NCI-H2107 treated with DMSO at 0.1 percent for 48 hours (cell line): Measurements from ENCODE around the gene DISC1.
A peak's percentile ranks its signal among the peaks of the same experiment; 100 is the strongest.
"Not testable (repeated sequence)": the region's sequence is repeated elsewhere in the genome, so short reads cannot be mapped to it uniquely, and the experiment has no call there.

Experiments used
- DNase-seq: peaks from one replicate; lab custom pipeline; 2025; ENCODE audit not compliant: unreplicated experiment; lab: John Stamatoyannopoulos, UW

The DISC1 gene

GRCh38 chr1:231872461-231872910 is 245.9 kb downstream of the DISC1 start:
- DNase-seq: no peak

- no peak for DNase-seq
Observed at GRCh38 chr1:231878737-231879136, 252.1 kb downstream of the DISC1 start.

DNA sequence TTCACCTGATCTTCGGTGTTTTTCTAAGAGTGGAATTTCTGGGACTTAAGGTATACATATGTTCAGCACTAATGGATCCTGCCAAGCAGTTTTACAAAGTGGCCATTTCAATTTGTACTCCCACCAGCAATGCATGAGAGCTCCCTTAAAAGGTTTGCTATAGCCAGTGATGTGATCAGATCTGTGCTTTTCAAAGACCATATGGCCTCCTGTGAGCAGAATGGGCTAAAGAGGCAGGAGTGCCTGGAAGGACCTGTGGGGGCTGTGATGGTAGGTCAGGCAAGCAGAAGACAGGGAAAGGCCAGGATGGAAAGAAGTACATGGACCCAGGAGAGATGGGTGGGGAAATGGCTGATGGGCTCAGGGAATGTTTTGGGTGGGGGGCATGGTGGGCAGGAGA is 252.7 kb downstream of the DISC1 start:
- DNase-seq: no peak

GRCh38 chr1:231882333-231882732 is 255.7 kb downstream of the DISC1 start:
- DNase-seq: no peak

DNA sequence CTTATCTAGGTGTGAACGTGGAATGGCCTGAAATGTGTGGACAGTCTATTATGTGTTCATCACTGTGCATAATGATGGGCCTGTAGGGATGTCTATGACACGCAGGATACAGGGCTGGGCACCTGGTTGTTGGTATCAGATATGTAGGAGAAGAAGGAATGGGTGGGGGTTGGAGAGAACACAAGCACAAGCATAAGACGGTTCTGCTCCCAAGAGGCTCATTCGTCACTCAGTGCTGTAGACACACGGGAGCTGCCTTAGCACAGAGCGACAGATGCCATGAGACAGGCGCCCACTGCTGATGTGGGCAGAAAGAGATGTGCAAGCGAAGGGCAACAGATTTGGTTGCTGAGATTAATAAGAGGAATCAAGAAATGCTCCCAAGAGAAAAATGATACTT is 256.2 kb downstream of the DISC1 start:
- no peak for DNase-seq

DNA sequence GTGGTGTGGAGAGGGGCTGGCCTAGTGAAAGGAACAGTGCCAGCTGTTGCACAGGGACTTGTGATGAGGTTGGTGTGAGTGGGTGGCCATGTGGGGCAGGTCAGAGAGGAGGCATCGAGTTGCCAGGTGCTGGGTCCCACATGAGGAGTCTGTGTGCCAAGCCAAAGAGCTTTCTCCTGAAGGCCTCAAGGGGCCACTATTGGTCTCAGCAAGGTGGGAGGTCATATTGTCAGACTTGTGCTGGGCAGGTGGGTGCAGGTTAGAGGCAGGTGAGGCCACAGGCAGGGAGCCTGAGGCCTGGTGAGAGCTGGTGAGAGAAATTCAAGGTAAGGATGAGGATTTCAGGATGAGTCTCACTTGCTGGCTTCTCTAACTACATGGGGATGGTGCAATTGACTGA is 256.8 kb downstream of the DISC1 start:
- DNase-seq: no peak

GRCh38 chr1:231885209-231885854 is 258.7 kb downstream of the DISC1 start:
- DNase-seq: no peak

DNA sequence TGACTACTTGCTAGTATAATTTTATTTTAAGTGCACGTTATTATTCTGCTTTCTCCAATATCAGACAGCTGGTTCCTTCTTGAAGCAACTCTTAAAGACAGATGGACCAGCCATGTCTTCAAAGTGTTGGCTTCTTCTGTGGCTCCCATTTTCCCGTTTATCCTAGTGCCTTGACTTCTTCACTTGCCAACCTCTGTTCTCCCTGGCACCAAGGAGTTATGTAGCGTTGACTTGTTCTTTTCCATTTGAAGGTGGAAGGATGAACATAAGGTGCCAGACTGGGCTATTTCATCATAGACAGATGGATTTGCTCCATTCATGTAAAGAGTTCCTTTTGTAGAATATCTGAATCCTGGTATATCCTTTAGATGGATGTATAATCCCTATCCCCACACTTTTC is 260.6 kb downstream of the DISC1 start:
- DNase-seq: no peak

DNA sequence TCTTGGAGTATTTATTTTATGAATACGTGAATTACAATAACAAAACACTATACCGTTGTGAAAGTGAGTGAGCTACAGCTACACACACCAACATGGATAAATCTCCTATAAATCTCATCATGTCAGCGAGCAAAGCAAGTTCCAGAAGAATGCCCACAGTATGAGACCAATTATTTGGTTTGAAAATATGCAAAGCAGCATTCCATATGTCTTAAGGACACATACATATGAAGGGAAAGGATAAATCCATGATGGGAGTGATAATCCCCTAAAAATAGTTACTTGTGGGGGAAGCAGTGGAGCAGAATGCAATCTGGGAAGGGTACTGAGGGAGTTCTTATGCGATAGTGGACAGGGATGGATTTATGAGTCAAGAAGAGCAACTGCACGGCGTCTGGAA is 261.3 kb downstream of the DISC1 start:
- no peak for DNase-seq

- no peak for DNase-seq
Observed at GRCh38 chr1:231890791-231891190, 264.2 kb downstream of the DISC1 start.

DNA sequence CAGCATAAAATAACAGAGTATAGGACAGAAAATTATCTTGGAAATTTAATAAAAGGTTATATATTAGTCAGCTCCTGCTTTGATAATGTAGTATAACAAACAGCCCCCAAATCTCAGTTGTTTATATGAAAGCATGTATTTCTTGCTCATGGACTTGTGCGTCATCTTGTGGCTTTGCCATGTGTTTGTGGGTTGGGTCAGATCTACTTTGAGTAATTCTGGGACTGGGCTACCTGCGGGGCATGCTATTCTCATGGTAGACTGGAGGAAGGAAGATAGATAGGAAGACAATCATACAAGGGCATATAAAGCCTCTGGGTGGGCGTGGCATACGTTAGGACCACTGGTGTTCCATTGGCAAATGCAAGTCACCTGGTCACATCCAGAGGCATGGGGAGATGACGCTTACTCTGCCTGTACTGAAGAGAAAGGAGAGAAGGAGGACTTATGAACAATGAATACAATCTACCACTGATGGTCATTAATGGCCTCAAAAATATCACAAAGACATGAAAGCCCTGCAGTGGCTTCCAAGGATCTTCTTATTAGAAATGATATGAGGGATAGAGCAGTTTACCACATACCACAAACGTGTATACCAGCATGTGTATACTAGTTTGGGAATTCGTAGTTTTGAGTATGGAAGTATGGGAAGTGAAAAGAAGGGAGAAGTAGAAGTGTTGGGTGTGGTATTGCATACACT is 267.0 kb downstream of the DISC1 start:
- no peak for DNase-seq

DNA sequence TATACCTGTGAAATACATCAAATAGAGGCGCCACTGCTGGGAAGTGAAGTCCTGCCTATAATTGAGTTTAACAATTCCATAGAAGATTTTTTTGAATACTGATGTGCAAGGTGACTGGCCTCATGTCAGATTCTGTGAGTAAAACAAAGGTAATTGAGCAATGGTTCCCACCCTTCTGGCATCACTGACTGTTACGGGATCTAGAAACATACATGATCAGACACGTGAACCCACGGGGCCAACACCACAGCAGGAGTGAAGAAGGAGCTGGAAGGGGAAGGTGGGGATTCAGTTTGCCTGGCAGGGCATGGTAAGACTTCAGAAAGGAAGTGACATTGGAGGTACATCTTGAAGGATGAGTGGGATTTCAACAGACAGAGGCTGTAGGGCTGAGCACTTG is 270.2 kb downstream of the DISC1 start:
- DNase-seq: no peak

GRCh38 chr1:231899046-231899445 is 272.5 kb downstream of the DISC1 start:
- DNase-seq: no peak

DNA sequence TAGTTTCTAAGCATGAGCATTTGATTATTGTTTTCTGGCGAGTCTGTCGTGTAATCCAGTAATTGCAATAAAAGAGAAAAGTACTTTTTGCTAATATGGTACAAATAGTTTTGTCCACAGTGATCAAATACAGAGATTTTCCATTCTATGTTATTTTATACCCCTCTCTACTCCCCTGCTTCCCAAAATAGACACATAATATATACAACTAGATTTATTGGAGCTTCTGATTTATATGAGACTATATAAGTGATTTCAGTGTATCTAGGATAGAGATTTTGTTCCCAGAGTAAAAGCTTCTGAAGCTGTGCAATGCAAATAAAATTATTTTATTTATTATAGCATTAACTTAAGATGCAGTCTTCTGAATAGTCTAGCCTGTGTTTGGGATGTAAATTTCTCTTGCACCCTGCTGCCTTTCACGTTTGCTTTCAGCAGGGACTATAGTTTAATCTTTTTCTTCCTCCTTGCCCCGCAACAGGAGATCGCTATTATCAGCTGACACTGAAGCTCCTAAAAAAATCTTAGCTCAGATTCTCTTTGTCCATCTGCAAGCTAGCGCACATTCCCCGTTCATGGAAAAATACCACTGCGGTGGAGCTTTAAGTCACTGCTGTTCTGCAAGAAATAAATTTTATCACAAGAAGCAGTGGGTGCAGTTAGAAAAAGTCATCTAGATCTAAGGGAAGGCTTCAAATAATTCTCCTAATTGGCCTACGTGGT is 273.3 kb downstream of the DISC1 start:
- DNase-seq: no peak

DNA sequence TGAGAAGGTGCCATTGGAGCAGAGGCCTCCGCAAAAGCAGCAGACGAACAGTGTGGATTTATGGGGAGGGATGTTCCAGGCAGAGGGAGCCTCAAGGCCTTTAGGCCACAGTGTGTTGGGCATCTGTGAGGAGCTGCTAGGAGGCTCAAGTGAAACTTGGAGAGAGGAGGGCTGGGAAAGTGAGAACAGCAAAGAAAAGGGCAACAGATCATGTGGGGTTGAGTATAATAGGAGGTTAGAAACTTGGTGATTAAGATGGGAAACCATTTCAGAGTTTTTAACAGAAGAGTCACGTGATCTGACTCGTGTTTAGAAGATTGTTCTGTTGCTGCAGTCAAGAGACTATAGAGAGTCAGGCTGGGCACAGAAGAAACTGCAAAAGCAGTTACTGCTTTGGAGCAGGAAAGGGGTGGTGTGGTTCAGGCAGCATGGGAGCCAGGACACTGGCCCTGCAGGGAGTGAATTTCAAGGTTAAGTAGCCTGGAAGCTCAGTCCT is 277.0 kb downstream of the DISC1 start:
- DNase-seq: no peak

GRCh38 chr1:231907310-231907709 is 280.7 kb downstream of the DISC1 start:
- not testable (repeated sequence) for DNase-seq

DNA sequence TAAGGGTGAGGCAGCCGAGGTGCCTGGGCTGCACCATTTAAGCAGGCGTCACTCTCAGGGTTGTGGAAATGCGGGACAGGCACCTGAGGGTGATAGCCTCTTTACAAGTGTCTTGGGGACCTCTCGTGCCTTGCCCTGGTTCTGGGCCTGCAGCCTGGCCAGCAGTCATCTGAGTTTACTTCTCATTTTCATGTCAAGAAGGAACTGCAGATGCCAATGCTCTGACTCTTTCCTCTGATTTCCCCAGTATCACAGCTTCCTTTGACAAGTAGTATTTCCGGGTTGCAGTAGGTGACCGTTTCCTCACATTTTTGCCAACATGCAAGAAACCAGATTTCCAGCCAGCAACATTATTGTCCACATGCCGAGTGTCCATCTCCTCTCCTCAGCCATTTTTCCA is 286.9 kb downstream of the DISC1 start:
- DNase-seq: no peak

GRCh38 chr1:231918239-231919015 is 291.8 kb downstream of the DISC1 start:
- DNase-seq: no peak

DNA sequence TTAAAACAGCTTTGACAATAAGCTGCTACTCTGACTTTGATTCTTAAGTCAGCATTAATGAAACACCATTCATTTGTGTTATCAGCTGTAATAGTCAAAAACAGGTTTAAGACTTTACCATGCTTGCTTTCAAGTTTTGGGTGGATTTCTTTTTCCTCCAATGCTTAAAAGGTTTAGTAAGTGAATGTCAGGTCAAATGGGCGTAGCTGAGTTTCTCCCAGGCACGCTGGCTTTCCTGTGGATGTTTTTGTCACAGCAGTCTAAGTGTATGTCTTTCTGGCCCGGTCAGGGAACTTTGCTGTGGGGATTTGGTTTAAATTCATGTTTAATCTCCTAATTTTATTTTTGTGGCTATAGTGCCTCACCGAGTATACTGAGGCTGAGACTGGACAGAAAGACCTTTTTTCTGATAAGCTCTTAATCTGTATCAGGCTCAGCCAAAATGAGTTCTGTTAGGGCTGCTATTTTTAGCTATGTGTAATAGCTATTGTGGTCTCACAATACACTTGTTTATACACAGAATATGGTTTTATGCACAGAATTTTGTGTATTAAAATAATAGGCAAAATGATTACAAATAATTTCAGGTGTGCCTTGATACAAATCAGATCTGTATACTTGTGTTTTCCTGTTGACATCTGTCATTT is 292.8 kb downstream of the DISC1 start:
- DNase-seq: no peak

DNA sequence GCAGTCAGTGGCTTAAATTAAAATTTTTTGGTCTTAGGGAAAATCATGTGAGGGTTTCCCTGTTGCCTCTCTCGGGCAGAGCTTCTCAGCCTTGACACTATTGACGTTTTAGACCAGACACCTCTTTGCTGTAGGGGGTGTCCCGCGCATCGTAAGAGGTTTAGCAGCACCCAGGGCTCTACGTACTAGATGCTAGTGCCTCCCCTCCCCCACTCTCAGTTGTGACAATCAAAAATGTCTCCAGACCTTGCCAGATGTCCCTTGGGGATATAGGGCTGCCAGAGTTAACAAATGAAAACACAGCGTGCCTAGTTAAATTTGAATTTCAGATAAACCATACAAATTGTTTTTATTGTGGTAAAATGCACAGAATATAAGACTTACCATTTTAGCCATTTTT is 293.3 kb downstream of the DISC1 start:
- peak; percentile 22 for DNase-seq
